GM23338 (cell line): ENCODE measurements around the gene CELA3A. TPM values are rescaled to one million over a fixed set of nuclear protein-coding genes. Genes with fewer than 3 reads are reported as not detected.

Experiments
- ATAC-seq: fragments of 200-7000 bp; cut with Tn5 transposase; 3 replicates; pipeline ENCODE4 v1.9.1; 2020
- DNase-seq: peaks from one replicate; pipeline ENCODE4 v3.0.0-alpha.2; 2015; ENCODE audit warnings: low spot score
- H2AFZ ChIP-seq: fragments of 200-600 bp; sonication (generic); 2 replicates; pipeline ENCODE4 v1.8.0; 2016; ENCODE audit warnings: antibody characterized with exemption, mild to moderate bottlenecking, moderate library complexity
- H3F3A ChIP-seq: fragments of 200-600 bp; sonication (generic); replicated peaks from 2 replicates; pipeline ENCODE4 v1.8.0; 2017; ENCODE audit warnings: antibody characterized with exemption, mixed run types, low read depth
- H3K27ac ChIP-seq: fragments of 200-600 bp; sonication (generic); 2 replicates; pipeline ENCODE4 v1.6.1; 2016; ENCODE audit warnings: low read depth
- H3K27me3 ChIP-seq: fragments of 200-600 bp; sonication (generic); 2 replicates; pipeline ENCODE4 v1.8.0; 2016; ENCODE audit warnings: mild to moderate bottlenecking, mixed run types, moderate library complexity; ENCODE audit not compliant: insufficient read depth
- H3K36me3 ChIP-seq: fragments of 200-600 bp; sonication (generic); 2 replicates; pipeline ENCODE4 v1.8.0; 2016; ENCODE audit warnings: mild to moderate bottlenecking; ENCODE audit not compliant: insufficient read depth
- H3K4me1 ChIP-seq: fragments of 200-600 bp; sonication (generic); 2 replicates; pipeline ENCODE4 v1.8.0; 2016; ENCODE audit warnings: mild to moderate bottlenecking, moderate library complexity; ENCODE audit not compliant: insufficient read depth
- H3K4me2 ChIP-seq: fragments of 200-600 bp; sonication (generic); 2 replicates; pipeline ENCODE4 v1.7.1; 2017; ENCODE audit warnings: mixed run types
- H3K4me3 ChIP-seq: fragments of 200-600 bp; sonication (generic); 2 replicates; pipeline ENCODE4 v1.6.1; 2016; ENCODE audit warnings: mixed run types
- H3K79me2 ChIP-seq: fragments of 200-600 bp; sonication (generic); replicated peaks from 2 replicates; pipeline ENCODE4 v1.8.0; 2017; ENCODE audit warnings: mild to moderate bottlenecking; ENCODE audit not compliant: insufficient read depth
- H3K9me2 ChIP-seq: fragments of 200-600 bp; sonication (generic); 2 replicates; pipeline ENCODE4 v1.8.0; 2017; ENCODE audit not compliant: insufficient read depth
- H4K20me1 ChIP-seq: fragments of 200-600 bp; sonication (generic); replicated peaks from 2 replicates; pipeline ENCODE4 v1.8.0; 2017; ENCODE audit warnings: mild to moderate bottlenecking; ENCODE audit not compliant: insufficient read depth
- H3K27ac Mint-ChIP-seq: 2 replicates; pipeline ENCODE4 v1.8.0; 2020; ENCODE audit warnings: inconsistent platforms, mild to moderate bottlenecking, moderate library complexity, mixed read lengths
- H3K27me3 Mint-ChIP-seq: 3 replicates; pipeline ENCODE4 v1.8.0; 2022; ENCODE audit warnings: low read depth, mild to moderate bottlenecking, moderate library complexity, mixed read lengths, inconsistent platforms; ENCODE audit not compliant: insufficient read depth, poor library complexity
- H3K36me3 Mint-ChIP-seq: 3 replicates; pipeline ENCODE4 v1.8.0; 2021; ENCODE audit warnings: low read depth, mild to moderate bottlenecking, inconsistent platforms, moderate library complexity, mixed read lengths
- H3K4me1 Mint-ChIP-seq: 3 replicates; pipeline ENCODE4 v1.8.0; 2020; ENCODE audit warnings: mild to moderate bottlenecking, inconsistent platforms, mixed read lengths
- H3K4me3 Mint-ChIP-seq: 3 replicates; pipeline ENCODE4 v1.8.0; 2021; ENCODE audit warnings: moderate library complexity, mild to moderate bottlenecking, inconsistent platforms, mixed read lengths
- H3K9me3 Mint-ChIP-seq: 3 replicates; pipeline ENCODE4 v1.8.0; 2020; ENCODE audit warnings: moderate library complexity, mild to moderate bottlenecking, inconsistent platforms, mixed read lengths
- CREB1 ChIP-seq: fragments of 250-450 bp; sonication (Bioruptor Pico); IDR thresholded peaks from 2 replicates; pipeline ENCODE4 v1.5.0; 2020; ENCODE audit warnings: low read depth, mild to moderate bottlenecking, moderate library complexity
- EZH2 ChIP-seq: fragments of 200-600 bp; sonication (generic); IDR thresholded peaks from one replicate; pipeline ENCODE4 v1.8.0; 2017; ENCODE audit warnings: antibody characterized with exemption, mild to moderate bottlenecking, low read depth; ENCODE audit not compliant: unreplicated experiment
- EZH2phosphoT487 ChIP-seq: fragments of 200-600 bp; sonication (generic); IDR thresholded peaks from one replicate; pipeline ENCODE4 v1.8.1; 2018; ENCODE audit warnings: antibody characterized with exemption; ENCODE audit not compliant: unreplicated experiment
- NANOG ChIP-seq: IDR thresholded peaks from 2 replicates; pipeline ENCODE4 v1.6.1; 2016; ENCODE audit warnings: antibody characterized with exemption, borderline replicate concordance
- POLR2AphosphoS5 ChIP-seq: IDR thresholded peaks from 2 replicates; pipeline ENCODE4 v1.6.1; 2016; ENCODE audit warnings: antibody characterized with exemption, low read depth
- STAT1 ChIP-seq: IDR thresholded peaks from one replicate; pipeline ENCODE4 v1.6.1; 2016; ENCODE audit warnings: antibody characterized with exemption; ENCODE audit not compliant: unreplicated experiment
- ZNF114 ChIP-seq: fragments of 250-450 bp; sonication (Bioruptor Pico); IDR thresholded peaks from 2 replicates; pipeline ENCODE4 v1.5.0; 2020; ENCODE audit warnings: mild to moderate bottlenecking, moderate library complexity
- polyA plus RNA-seq: library from polyadenylated mRNA; unstranded; fragments of >200 nt; fragmentation: Nextera tagmentation; extraction: Ambion mirVana; gene quantifications from 2 replicates; pipeline ENCODE4 v1.2.1, GENCODE V29; 2016
- total RNA-seq: library from RNA; depleted of rRNA; stranded (reverse); fragments of >200 nt; shearing (Covaris generic); gene quantifications from 2 replicates; pipeline ENCODE4 v1.2.3, GENCODE V29; 2014
- TF ChIP-seq, protein P1 (sequence below): IDR thresholded peaks from one replicate; pipeline ENCODE4 v1.6.1; 2018; ENCODE audit warnings: antibody characterized with exemption; ENCODE audit not compliant: unreplicated experiment
- TF ChIP-seq, protein P2 (sequence below): IDR thresholded peaks from 2 replicates; pipeline ENCODE4 v1.6.1; 2016; ENCODE audit warnings: antibody characterized with exemption

CELA3A gene
- total and polyA plus RNA-seq, 2 experiments from 2014 or later, result not detected

DNA sequence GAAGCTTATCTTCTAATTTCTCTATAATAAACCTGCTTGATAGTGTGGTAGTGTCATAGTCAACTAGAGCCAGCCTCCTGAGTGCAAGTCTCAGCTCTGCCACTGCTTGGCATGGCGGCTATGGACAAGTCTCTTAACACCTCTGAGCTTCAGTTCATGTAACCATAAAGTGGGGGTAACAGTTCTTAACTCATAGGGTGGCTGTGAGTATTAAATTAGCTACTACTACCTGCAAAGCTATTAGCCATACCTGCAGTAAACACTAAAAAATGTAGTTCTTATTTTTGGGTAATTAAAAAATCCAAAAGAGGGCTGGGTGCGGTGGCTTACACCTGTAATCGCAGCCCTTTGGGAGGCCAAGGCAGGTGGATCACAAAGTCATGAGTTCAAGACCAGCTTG, 48.9 kb downstream of the CELA3A start:
- Histone ChIP-seq H3K36me3 (no peaks in the 10 kb centered on the region; the same call in 1 of the 2 replicates), H3K4me3 (no peak overlapping the region), H4K20me1 (peaks cover 3% of the 10 kb centered on the region), H3K79me2 (peaks cover 21% of the 10 kb centered on the region), H2AFZ (no peak overlapping the region), H3K9me2 (no peaks in the 10 kb centered on the region), H3K4me2 (no peak overlapping the region), H3K4me1 (peaks cover 14% of the 10 kb centered on the region), H3K27ac (no peak overlapping the region), H3K27me3 (no peaks in the 10 kb centered on the region), H3F3A (peaks cover 10% of the 10 kb centered on the region)
- Mint-ChIP-seq H3K9me3 (0 out of 3 replicates have a peak, but pooled peaks cover 2% of the 10 kb centered on the region), H3K4me1 (peaks cover 18% of the 10 kb centered on the region), H3K27ac (no peak overlapping the region), H3K27me3 (peaks cover 9% of the 10 kb centered on the region), H3K4me3 (no peak overlapping the region), H3K36me3 (peaks cover 4% of the 10 kb centered on the region; the same call in 2 of the 3 replicates)
- DNase-seq, result no peak
- TF ChIP-seq EZH2phosphoT487 (no peak), STAT1 (no peak)
- ATAC-seq, result no peak

DNA sequence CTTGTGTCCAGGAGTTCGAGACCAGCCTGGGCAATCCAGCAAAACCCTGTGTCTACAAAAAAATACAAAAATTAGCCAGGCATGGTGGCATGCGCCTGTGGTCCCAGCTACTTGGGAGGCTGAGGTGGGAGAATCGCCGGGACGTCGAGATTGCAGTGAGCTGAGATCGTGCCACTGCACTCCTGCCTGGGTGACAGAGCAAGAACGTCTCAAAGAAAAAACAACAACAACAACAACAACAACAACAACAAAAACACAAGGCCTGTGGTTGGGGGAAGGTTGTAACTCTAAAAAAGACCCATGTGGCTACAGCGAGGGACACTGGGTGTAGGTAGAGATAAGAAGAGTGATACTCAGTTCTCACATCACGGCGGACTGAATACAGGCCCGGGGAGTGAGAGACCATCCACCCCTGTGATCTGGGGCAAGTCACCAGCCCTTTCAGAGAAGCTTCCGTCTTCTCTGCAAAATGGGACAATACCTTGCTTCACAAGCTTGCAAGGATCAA, 50.2 kb downstream of the CELA3A start:
- H3K9me3 Mint-ChIP-seq, result no peaks in the 10 kb centered on the region
- Histone ChIP-seq H3K27me3 (no peaks in the 10 kb centered on the region), H3F3A (peaks cover 10% of the 10 kb centered on the region), H3K9me2 (no peaks in the 10 kb centered on the region), H3K4me2 (no peak overlapping the region), H3K36me3 (no peaks in the 10 kb centered on the region; the same call in 1 of the 2 replicates), H3K4me3 (no peak overlapping the region), H3K4me1 (peaks cover 20% of the 10 kb centered on the region), H3K27ac (no peak overlapping the region), H2AFZ (0 out of 2 replicates have a peak overlapping the region, but pooled peaks have one; percentile 87), H3K79me2 (peaks cover 34% of the 10 kb centered on the region), H4K20me1 (peaks cover 14% of the 10 kb centered on the region)
- H3K36me3 Mint-ChIP-seq, result peaks cover 9% of the 10 kb centered on the region; the same call in 2 of the 3 replicates
- H3K27ac Mint-ChIP-seq, result peak overlapping the region; percentile 31; the same call in 1 of the 2 replicates
- H3K4me3 Mint-ChIP-seq, result peak overlapping the region; percentile 76
- ATAC-seq (no peak), DNase-seq (no peak)
- peaks cover 24% of the 10 kb centered on the region for H3K4me1 Mint-ChIP-seq
- H3K27me3 Mint-ChIP-seq, result peaks cover 9% of the 10 kb centered on the region
- TF ChIP-seq POLR2AphosphoS5, result no peak
- no peak for TF ChIP-seq ZNF114 (CRISPR knock-in tag)
- no peak for TF ChIP-seq EZH2
- TF ChIP-seq NANOG, result no peak
- TF ChIP-seq, protein P1, sequence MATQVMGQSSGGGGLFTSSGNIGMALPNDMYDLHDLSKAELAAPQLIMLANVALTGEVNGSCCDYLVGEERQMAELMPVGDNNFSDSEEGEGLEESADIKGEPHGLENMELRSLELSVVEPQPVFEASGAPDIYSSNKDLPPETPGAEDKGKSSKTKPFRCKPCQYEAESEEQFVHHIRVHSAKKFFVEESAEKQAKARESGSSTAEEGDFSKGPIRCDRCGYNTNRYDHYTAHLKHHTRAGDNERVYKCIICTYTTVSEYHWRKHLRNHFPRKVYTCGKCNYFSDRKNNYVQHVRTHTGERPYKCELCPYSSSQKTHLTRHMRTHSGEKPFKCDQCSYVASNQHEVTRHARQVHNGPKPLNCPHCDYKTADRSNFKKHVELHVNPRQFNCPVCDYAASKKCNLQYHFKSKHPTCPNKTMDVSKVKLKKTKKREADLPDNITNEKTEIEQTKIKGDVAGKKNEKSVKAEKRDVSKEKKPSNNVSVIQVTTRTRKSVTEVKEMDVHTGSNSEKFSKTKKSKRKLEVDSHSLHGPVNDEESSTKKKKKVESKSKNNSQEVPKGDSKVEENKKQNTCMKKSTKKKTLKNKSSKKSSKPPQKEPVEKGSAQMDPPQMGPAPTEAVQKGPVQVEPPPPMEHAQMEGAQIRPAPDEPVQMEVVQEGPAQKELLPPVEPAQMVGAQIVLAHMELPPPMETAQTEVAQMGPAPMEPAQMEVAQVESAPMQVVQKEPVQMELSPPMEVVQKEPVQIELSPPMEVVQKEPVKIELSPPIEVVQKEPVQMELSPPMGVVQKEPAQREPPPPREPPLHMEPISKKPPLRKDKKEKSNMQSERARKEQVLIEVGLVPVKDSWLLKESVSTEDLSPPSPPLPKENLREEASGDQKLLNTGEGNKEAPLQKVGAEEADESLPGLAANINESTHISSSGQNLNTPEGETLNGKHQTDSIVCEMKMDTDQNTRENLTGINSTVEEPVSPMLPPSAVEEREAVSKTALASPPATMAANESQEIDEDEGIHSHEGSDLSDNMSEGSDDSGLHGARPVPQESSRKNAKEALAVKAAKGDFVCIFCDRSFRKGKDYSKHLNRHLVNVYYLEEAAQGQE, result no peak
- TF ChIP-seq, protein P2, sequence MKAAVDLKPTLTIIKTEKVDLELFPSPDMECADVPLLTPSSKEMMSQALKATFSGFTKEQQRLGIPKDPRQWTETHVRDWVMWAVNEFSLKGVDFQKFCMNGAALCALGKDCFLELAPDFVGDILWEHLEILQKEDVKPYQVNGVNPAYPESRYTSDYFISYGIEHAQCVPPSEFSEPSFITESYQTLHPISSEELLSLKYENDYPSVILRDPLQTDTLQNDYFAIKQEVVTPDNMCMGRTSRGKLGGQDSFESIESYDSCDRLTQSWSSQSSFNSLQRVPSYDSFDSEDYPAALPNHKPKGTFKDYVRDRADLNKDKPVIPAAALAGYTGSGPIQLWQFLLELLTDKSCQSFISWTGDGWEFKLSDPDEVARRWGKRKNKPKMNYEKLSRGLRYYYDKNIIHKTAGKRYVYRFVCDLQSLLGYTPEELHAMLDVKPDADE, result no peak
- TF ChIP-seq CREB1 (CRISPR knock-in tag), result no peak
